IPS-NIHi7 (cell line): ENCODE results near the gene DNAJC1.
A peak's percentile ranks its signal among the peaks of the same experiment; 100 is the strongest.
"Not testable (repeated sequence)": the region's sequence is repeated elsewhere in the genome, so short reads cannot be mapped to it uniquely, and the experiment has no call there.

Source experiments
- DNase-seq: peaks from one replicate; pipeline ENCODE4 v3.0.0; 2012; ENCODE audit warnings: mixed read lengths; ENCODE audit errors: extremely low spot score

Gene DNAJC1, protein sequence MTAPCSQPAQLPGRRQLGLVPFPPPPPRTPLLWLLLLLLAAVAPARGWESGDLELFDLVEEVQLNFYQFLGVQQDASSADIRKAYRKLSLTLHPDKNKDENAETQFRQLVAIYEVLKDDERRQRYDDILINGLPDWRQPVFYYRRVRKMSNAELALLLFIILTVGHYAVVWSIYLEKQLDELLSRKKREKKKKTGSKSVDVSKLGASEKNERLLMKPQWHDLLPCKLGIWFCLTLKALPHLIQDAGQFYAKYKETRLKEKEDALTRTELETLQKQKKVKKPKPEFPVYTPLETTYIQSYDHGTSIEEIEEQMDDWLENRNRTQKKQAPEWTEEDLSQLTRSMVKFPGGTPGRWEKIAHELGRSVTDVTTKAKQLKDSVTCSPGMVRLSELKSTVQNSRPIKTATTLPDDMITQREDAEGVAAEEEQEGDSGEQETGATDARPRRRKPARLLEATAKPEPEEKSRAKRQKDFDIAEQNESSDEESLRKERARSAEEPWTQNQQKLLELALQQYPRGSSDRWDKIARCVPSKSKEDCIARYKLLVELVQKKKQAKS

DNA sequence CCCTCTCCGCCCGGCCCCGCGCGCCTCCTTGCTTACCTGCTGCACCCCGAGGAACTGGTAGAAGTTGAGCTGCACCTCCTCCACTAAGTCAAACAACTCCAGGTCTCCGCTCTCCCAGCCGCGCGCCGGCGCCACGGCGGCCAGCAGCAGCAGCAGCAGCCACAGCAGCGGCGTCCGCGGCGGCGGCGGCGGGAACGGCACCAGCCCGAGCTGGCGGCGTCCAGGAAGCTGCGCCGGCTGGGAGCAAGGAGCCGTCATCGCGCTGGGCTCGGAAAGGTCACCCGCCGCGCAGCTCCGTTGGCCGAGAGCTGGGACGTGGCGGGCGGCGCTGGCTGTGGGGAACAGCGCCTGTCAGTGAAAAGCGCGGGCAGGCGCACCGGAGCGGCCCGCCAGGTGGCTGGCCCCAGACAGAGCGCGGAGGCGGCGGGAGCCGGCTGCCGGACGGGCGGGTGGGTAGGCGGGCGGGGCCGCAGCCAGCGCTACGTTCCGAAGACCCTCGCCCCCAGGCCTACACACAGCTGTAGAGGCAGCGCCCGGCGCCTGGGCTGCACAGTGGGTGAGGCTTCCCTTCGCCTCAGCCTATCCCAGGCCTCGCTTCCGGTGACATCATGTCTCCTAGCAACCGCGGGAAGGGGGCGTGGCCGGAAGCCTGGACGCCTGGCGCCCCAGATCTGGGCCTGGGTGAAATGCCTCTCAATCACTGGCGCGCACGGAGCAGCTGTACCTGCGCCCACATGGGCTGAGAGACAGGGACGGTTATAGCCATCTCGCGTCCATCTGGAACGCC lies at the start of gene DNAJC1:
Gene DNAJC1, minus strand, starts transcription at position 554 of the 787 bp plus-strand sequence. Its CDS starts 296 bp downstream, at position 258.
- peak; percentile 97 for DNase-seq

DNA sequence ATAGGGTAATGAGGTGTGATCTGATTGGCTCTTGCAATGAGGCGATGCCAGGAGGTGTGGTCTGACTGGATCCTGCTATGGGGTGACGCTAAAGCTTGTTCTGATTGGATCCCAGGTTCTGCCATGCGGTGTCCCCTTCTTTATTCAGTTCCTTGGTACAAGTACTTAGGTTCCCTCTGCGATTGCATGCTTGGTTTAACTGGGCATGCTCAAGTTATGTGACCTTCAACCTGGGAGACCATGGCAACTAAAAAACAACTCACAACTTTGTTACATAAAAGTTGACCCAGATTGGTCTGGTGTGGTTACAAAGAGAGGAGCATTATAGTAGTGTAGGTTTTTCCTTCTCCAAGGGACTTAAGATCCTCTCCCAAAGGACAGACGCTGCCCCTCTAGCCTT lies 49.5 kb upstream of the DNAJC1 start:
- DNase-seq: no peak

- DNase-seq: no peak
Observed at GRCh38 chr10:22049635-22050034, 46.1 kb upstream of the DNAJC1 start.

- no peak for DNase-seq
Observed at GRCh38 chr10:22047812-22048211, 44.3 kb upstream of the DNAJC1 start.

GRCh38 chr10:22043327-22043633 lies 39.8 kb upstream of the DNAJC1 start:
- no peak for DNase-seq

DNA sequence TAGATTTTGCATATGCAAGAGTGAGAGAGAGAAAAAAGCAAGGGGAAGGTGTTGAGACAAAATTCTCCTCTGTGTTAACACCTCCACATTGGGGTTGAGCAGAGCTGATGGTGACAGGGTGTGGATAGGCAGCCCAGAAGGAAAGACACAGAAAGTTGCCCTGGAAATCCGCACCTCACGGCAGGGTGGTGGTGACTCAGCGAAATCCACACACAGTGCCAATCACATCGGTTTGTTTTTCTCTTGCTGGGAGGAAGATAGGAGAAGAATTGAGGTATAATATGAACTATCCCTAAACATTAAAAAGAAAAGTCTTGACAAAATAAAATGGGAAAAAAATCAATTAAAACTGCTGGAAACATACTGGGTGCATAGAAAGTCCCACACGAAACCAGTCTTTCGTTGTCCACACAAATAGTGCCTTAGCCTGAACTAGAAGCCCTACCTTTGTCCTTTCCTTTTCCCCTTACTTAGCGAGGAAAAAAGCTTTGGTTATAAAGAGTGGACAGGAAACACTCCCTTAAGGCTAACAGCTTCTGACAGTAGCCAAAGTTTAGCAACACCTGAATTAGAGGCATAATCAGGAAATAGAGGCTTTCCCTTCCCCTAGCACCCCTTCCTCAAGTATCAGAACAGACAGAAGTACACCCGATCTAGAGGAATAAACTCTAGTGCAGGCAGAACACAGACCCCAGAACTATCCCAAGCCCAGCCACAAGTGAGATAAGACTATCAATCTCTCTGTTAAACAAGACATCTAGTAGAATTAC lies 39.2 kb upstream of the DNAJC1 start:
- peak; percentile 60 for DNase-seq

DNA sequence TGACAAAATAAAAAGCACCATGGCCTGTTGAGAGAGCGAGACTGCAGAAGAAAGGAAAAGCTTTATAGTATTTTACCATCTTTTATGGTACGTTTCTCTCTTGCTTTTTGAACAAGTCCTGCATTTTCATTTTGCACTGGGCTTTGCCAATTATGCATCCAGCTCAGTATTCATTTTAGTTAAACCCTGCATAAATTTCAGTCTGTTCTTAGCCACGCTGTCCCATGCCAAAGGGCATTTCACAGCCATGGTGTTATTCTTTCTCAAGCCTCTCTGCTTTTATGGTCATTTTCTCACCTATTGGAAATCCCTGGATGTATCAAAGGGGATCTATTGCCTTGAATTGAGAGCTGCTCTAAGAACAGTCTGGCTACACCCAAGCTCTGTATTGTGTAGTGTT lies 30.8 kb upstream of the DNAJC1 start:
- DNase-seq: no peak

DNA sequence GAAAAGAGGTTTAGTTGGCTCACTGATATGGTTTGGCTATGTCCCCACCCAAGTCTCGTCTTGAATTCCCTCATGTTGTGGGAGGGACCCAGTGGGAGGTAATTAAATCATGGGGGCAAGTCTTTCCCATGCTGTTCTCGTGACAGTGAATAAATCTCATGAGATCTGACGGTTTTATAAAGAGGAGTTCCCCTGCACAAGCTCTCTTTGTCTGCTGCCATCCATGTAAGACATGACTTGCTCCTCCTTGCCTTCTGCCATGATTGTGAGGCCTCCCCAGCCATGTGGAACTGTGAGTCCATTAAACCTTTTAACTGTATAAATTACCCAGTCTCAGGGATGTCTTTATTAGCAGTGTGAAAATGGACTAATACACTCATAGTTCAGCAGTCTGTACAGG lies 28.7 kb upstream of the DNAJC1 start:
- not testable (repeated sequence) for DNase-seq

DNA sequence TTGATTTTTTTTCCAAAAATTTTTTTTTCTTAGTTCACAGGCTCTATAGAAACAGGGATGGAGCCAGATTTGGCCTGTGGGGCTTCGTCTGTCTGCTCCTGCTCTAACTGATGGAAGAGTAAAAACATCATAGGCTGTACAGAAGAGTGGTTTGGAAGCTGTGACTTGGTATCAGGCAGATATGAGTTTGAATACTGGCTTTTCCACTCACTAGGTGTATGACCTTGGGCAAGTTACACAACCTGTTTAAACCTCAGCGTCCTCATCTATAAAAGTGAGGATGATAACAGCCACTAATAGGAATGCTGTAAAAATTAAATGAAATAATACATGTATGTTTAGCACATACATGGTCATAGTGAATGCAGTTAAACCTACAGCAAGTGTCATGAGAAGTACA lies 26.9 kb upstream of the DNAJC1 start:
- DNase-seq: no peak

GRCh38 chr10:22029445-22030236 lies 26.1 kb upstream of the DNAJC1 start:
- DNase-seq: no peak

GRCh38 chr10:22027364-22028238 lies 24.1 kb upstream of the DNAJC1 start:
- no peak for DNase-seq

- DNase-seq: no peak
Observed at GRCh38 chr10:22026287-22026686, 22.8 kb upstream of the DNAJC1 start.

GRCh38 chr10:22023508-22023907 lies 20.0 kb upstream of the DNAJC1 start:
- DNase-seq: no peak

GRCh38 chr10:22022257-22023032 lies 18.9 kb upstream of the DNAJC1 start:
- no peak for DNase-seq

DNA sequence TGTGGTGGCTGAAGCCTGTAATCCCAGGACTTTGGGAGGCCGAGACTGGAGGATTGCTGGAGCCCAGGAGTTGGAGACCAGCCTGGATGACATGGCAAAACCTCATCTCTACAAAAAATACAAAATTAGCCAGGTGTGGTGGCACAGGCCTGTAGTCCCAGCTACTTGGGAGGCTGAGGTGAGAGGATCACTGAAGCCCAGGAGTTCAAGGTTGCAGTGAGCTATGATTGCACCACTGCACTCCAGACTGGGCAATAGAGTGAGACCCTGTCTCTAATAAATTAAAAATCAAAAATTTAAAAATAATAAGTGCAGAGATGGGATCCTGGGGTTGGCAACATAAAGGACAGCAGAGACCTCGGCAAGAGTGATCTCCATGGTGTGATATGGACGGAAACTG lies 17.6 kb upstream of the DNAJC1 start:
- not testable (repeated sequence) for DNase-seq

DNA sequence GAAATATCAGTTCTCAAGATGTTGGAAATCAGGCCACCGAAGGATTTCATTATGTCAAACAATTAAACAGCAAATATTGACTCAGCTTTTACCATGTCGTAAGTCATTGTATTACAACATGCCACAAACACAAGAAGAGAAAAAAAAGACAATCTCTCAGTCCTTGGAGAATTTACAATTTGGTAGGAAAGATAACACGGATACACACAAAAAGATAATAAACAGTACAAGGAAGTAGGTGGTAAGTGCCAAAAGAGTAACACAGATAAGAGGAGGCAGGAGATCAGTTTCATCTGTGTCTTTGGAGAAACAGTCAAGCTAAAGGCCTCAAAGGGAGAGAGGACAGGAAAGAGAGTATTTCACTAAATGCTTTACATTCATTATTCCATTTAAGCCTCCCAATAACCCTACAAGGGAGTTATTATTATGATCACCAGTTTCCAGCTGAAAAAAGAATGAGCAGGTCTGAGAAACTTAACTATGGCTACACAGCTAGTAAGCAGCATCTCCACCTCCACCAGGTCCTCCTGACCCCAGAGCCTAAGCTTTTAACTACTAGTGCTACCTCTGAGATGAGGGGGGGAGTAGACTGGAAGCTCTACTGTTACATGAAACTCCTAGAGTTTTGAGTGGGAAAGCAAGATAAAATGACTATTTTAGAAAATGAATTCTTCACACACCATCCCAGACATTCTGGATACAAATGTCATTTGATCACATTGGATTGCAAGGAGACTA lies 13.9 kb upstream of the DNAJC1 start:
- DNase-seq: no peak

- DNase-seq: no peak
Observed at GRCh38 chr10:22016046-22016705, 12.6 kb upstream of the DNAJC1 start.

DNA sequence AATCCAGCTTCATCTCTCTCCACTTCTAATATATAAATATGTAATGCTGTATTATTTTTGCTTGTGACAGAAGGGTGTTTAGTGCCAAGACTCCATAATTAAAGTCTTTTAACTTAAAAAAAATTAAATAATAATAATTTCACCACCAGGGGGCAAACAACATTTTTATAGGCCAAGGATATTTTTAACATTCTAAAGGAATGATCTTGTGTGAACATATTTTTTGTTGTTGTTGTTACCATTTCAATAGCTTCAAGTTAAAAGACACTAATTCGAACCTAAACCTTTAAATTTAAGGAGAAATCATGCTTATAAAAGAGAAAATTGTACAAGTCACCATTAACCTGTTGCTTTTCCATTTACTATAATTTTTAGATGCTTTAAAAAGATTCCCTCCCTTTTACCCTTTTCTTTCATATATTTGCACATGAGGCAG lies 7.5 kb upstream of the DNAJC1 start:
- no peak for DNase-seq
